ENCODE measurements around the gene PSMD7. TPM values are rescaled to one million over a fixed set of nuclear protein-coding genes. Genes with fewer than 3 reads are reported as not detected.

PSMD7 gene
- total RNA-seq, 1 donor = 70.1 TPM

- no peak for TF ChIP-seq CTCF (IDR thresholded peaks at IDR 0.05; ENCODE audit: insufficient read depth, low read length)
- no peak for DNase-seq (ENCODE audit: low read depth)
- H3K4me3 ChIP-seq (ENCODE audit: low read depth, low read length) = no peak overlapping the region
These were observed 35.5 kb upstream of the PSMD7 start for GRCh38 chr16:74261068-74261467.

GRCh38 chr16:74264811-74265210 lies 31.8 kb upstream of the PSMD7 start:
- H3K4me3 ChIP-seq (ENCODE audit: low read depth, low read length) = no peak overlapping the region
- no peak for DNase-seq (ENCODE audit: low read depth)
- TF ChIP-seq CTCF (IDR thresholded peaks at IDR 0.05; ENCODE audit: insufficient read depth, low read length) = no peak

- no peak for TF ChIP-seq CTCF (IDR thresholded peaks at IDR 0.05; ENCODE audit: insufficient read depth, low read length)
- H3K4me3 ChIP-seq (ENCODE audit: low read depth, low read length) = no peak overlapping the region
- no peak for DNase-seq (ENCODE audit: low read depth)
These were observed 28.2 kb upstream of the PSMD7 start for GRCh38 chr16:74268372-74268782.

GRCh38 chr16:74271872-74272271 lies 24.7 kb upstream of the PSMD7 start:
- DNase-seq (ENCODE audit: low read depth) = no peak
- H3K4me3 ChIP-seq (ENCODE audit: low read depth, low read length) = no peak overlapping the region
- TF ChIP-seq CTCF (IDR thresholded peaks at IDR 0.05; ENCODE audit: insufficient read depth, low read length) = no peak

- no peak overlapping the region for H3K4me3 ChIP-seq (ENCODE audit: low read depth, low read length)
- DNase-seq (ENCODE audit: low read depth) = peak; percentile 46
- peak; percentile 47 for TF ChIP-seq CTCF (IDR thresholded peaks at IDR 0.05; ENCODE audit: insufficient read depth, low read length)
These were observed 21.5 kb upstream of the PSMD7 start for GRCh38 chr16:74275031-74275636.

GRCh38 chr16:74275711-74276110 lies 20.9 kb upstream of the PSMD7 start:
- DNase-seq (ENCODE audit: low read depth) = no peak
- TF ChIP-seq CTCF (IDR thresholded peaks at IDR 0.05; ENCODE audit: insufficient read depth, low read length) = no peak
- H3K4me3 ChIP-seq (ENCODE audit: low read depth, low read length) = no peak overlapping the region

- no peak for TF ChIP-seq CTCF (IDR thresholded peaks at IDR 0.05; ENCODE audit: insufficient read depth, low read length)
- H3K4me3 ChIP-seq (ENCODE audit: low read depth, low read length) = no peak overlapping the region
- no peak for DNase-seq (ENCODE audit: low read depth)
These were observed 18.6 kb upstream of the PSMD7 start for GRCh38 chr16:74277974-74278373.
